ENCODE measurements around the gene SBF2. TPM values are rescaled to one million over a fixed set of nuclear protein-coding genes. Genes with fewer than 3 reads are reported as not detected.

SBF2 gene
- total RNA-seq, 4 donors from 2014 or later, result 52.8 to 87.9 (median 62.4) TPM

DNA sequence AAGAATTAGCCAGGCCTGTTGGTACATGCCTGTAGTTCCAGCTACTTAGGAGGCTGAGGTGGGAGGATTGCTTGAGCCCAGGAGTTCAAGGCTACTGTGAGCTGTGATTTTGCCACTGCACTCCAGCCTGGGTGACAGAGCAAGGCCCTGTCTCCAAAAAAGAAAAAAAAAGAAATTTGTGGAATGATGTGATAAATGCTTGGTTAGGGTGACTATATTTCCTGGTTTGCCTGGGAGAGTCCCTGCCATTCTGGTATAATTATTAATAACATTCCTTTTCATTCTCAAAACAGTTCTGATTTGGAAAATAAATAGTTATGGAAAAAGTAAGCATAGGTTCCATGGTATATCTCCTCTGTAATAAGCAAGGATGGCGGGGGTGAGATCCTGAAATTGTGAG, 555.3 kb downstream of the SBF2 start:
- ATAC-seq, result no peak
- no peak overlapping the region for H3K4me3 ChIP-seq
- H3K9me3 ChIP-seq, result no peaks in the 10 kb centered on the region
- no peak for TF ChIP-seq POLR2AphosphoS5 (IDR thresholded peaks at IDR 0.05)
- TF ChIP-seq EP300 (IDR thresholded peaks at IDR 0.05), result no peak
- TF ChIP-seq, protein P1, sequence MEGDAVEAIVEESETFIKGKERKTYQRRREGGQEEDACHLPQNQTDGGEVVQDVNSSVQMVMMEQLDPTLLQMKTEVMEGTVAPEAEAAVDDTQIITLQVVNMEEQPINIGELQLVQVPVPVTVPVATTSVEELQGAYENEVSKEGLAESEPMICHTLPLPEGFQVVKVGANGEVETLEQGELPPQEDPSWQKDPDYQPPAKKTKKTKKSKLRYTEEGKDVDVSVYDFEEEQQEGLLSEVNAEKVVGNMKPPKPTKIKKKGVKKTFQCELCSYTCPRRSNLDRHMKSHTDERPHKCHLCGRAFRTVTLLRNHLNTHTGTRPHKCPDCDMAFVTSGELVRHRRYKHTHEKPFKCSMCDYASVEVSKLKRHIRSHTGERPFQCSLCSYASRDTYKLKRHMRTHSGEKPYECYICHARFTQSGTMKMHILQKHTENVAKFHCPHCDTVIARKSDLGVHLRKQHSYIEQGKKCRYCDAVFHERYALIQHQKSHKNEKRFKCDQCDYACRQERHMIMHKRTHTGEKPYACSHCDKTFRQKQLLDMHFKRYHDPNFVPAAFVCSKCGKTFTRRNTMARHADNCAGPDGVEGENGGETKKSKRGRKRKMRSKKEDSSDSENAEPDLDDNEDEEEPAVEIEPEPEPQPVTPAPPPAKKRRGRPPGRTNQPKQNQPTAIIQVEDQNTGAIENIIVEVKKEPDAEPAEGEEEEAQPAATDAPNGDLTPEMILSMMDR (IDR thresholded peaks at IDR 0.05), result no peak
- TF ChIP-seq POLR2A (IDR thresholded peaks at IDR 0.05), result no peak
- peak overlapping the region in 1 of 4 donors; percentile 6 for H3K27ac ChIP-seq
- H3K4me1 ChIP-seq, result peaks cover 0 to 6% (median 0%) of the 10 kb centered on the region in 3 donors
- peaks cover 6 to 84% of the 10 kb centered on the region in 2 donors for H3K36me3 ChIP-seq
- 100% methylated on average over 1 of the region's 1 CpG for WGBS, 2 donors (ENCODE audit: low coverage in 1 of 2)
- H3K27me3 ChIP-seq, result no peaks in the 10 kb centered on the region

DNA sequence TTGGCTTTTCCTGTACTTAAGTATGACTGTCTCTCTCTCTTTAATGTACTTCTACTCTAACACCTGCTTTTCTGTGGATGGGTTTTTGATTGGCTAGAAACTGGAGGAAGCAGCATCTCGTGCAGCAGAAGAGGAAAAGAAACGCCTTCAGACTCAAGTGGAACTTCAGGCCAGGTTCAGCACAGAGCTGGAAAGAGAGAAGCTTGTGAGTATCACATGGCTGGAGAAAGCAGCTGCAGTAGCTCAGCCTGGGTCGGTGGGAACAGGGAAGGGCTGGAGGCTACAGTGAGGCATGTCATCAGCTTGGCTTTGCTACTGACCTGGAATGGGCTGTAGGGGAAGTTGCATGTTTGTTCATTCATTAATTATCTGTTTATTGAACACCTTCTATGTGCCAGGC, 555.9 kb downstream of the SBF2 start:
- Histone ChIP-seq H3K4me1 (peaks cover 0 to 6% (median 0%) of the 10 kb centered on the region in 3 donors), H3K4me3 (no peak overlapping the region), H3K27ac (peak overlapping the region in 1 of 4 donors; percentile 6), H3K27me3 (no peaks in the 10 kb centered on the region), H3K36me3 (peaks cover 6 to 88% of the 10 kb centered on the region in 2 donors), H3K9me3 (no peaks in the 10 kb centered on the region)
- no peak for TF ChIP-seq EP300 (IDR thresholded peaks at IDR 0.05)
- TF ChIP-seq, protein P1 (IDR thresholded peaks at IDR 0.05), result no peak
- TF ChIP-seq POLR2AphosphoS5 (IDR thresholded peaks at IDR 0.05), result no peak
- TF ChIP-seq POLR2A (IDR thresholded peaks at IDR 0.05), result no peak
- WGBS, 2 donors (ENCODE audit: low coverage in 1 of 2), result 41 to 44% methylated on average over 1 to 3 of the region's 3 CpGs
- ATAC-seq, result peak; percentile 79

DNA sequence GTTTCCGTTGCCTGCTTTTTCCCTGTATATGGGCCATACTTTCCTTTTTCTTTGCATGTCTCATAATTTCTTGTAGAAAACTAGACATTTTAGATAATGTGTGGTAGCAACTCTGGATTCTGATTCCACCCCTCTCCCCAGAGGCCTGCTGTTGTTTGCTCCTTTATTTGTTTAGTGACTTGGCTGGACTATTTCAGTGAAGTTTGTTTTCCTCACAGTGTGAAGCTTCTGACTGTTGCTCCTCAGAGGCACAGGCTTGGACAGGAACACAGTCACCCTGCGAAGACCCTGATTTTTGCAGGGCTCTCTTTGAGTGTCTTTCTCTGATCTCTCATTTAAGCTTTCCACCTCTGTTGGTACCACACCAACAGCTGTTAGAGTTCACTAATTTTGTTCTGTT, 557.7 kb downstream of the SBF2 start:
- H3K4me3 ChIP-seq, result no peak overlapping the region
- no peak for TF ChIP-seq POLR2A (IDR thresholded peaks at IDR 0.05)
- no peak for TF ChIP-seq EP300 (IDR thresholded peaks at IDR 0.05)
- TF ChIP-seq POLR2AphosphoS5 (IDR thresholded peaks at IDR 0.05), result no peak
- TF ChIP-seq, protein P1 (IDR thresholded peaks at IDR 0.05), result no peak
- H3K27me3 ChIP-seq, result no peaks in the 10 kb centered on the region
- no peak for ATAC-seq
- H3K4me1 ChIP-seq, result peaks cover 0 to 6% (median 0%) of the 10 kb centered on the region in 3 donors
- peaks cover 6 to 84% of the 10 kb centered on the region in 2 donors for H3K36me3 ChIP-seq
- 83 to 96% methylated on average over 2 of the region's 2 CpGs for whole genome bisulfite sequencing, 2 donors (ENCODE audit: low coverage in 1 of 2)
- no peak overlapping the region for H3K27ac ChIP-seq
- H3K9me3 ChIP-seq, result no peaks in the 10 kb centered on the region

DNA sequence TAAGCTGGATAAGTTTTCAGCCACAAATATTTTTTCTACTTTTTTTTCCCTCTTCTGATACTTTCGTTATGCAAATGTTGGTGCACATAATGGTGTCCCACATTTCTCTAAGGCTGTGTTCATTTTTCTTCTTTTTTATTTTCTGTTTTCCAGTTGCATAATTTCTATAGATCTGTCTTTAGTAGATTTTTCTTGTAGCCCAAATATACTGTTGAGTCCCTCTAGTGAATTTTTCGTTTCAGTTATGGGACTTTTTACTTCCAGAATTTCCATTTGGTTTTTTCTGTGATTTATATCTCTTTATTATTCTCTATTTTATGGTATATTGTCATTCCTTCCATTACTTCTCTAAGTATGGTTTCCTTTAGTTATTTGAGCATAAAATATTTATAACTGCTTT, 558.1 kb downstream of the SBF2 start:
- no peaks in the 10 kb centered on the region for H3K9me3 ChIP-seq
- H3K27me3 ChIP-seq, result no peaks in the 10 kb centered on the region
- peaks cover 0 to 6% (median 0%) of the 10 kb centered on the region in 3 donors for H3K4me1 ChIP-seq
- TF ChIP-seq, protein P1 (IDR thresholded peaks at IDR 0.05), result no peak
- TF ChIP-seq EP300 (IDR thresholded peaks at IDR 0.05) (no peak), POLR2A (IDR thresholded peaks at IDR 0.05) (no peak), POLR2AphosphoS5 (IDR thresholded peaks at IDR 0.05) (no peak)
- H3K27ac ChIP-seq, result no peak overlapping the region
- H3K4me3 ChIP-seq, result no peak overlapping the region
- peaks cover 6 to 83% of the 10 kb centered on the region in 2 donors for H3K36me3 ChIP-seq
- WGBS, 2 donors (ENCODE audit: low coverage in 1 of 2), result 95% methylated on average over 2 of the region's 2 CpGs
- ATAC-seq, result no peak

DNA sequence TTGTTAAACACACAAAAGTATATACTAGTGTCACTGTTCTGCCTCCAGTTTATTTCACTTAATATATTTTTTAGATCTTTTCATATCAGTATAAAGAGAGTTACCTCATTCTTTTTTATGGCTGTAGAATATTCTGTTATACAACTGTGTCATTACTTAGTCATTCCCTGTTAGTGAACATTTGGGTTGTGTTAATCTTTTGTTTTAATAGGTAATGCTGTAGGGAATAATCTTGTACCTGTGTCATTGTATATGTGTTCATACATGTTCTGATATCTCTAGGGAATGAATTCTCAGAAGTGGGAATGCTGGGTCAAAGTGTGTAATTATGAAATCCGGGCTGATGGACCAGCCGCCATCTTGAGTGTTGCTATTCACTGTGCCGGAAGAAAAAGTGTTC, 558.8 kb downstream of the SBF2 start:
- Histone ChIP-seq H3K27me3 (no peaks in the 10 kb centered on the region), H3K36me3 (peaks cover 2 to 82% of the 10 kb centered on the region in 2 donors), H3K27ac (no peak overlapping the region), H3K9me3 (no peaks in the 10 kb centered on the region), H3K4me1 (peaks cover 0 to 6% (median 0%) of the 10 kb centered on the region in 3 donors), H3K4me3 (no peak overlapping the region)
- no peak for ATAC-seq
- no peak for TF ChIP-seq EP300 (IDR thresholded peaks at IDR 0.05)
- TF ChIP-seq POLR2A (IDR thresholded peaks at IDR 0.05), result no peak
- TF ChIP-seq, protein P1 (IDR thresholded peaks at IDR 0.05), result no peak
- no peak for TF ChIP-seq POLR2AphosphoS5 (IDR thresholded peaks at IDR 0.05)
- 97 to 100% methylated on average over 2 to 3 of the region's 3 CpGs for WGBS, 2 donors (ENCODE audit: low coverage in 1 of 2)

All from gastroesophageal sphincter (tissue), 4 donors.